Measurements from ENCODE around the gene INSC. TPM values are rescaled to one million over a fixed set of nuclear protein-coding genes. Genes with fewer than 3 reads are reported as not detected.

INSC gene, protein sequence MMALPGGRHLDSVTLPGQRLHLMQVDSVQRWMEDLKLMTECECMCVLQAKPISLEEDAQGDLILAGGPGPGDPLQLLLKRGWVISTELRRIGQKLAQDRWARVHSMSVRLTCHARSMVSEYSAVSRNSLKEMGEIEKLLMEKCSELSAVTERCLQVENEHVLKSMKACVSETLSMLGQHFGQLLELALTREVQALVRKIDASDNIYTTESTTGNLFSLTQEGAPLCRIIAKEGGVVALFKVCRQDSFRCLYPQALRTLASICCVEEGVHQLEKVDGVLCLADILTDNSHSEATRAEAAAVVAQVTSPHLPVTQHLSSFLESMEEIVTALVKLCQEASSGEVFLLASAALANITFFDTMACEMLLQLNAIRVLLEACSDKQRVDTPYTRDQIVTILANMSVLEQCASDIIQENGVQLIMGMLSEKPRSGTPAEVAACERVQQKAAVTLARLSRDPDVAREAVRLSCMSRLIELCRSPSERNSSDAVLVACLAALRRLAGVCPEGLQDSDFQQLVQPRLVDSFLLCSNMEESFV
- not detected in 5 replicates for total RNA-seq (2022; extraction: Qiagen RNA extraction; ENCODE audit: low read depth)

DNA sequence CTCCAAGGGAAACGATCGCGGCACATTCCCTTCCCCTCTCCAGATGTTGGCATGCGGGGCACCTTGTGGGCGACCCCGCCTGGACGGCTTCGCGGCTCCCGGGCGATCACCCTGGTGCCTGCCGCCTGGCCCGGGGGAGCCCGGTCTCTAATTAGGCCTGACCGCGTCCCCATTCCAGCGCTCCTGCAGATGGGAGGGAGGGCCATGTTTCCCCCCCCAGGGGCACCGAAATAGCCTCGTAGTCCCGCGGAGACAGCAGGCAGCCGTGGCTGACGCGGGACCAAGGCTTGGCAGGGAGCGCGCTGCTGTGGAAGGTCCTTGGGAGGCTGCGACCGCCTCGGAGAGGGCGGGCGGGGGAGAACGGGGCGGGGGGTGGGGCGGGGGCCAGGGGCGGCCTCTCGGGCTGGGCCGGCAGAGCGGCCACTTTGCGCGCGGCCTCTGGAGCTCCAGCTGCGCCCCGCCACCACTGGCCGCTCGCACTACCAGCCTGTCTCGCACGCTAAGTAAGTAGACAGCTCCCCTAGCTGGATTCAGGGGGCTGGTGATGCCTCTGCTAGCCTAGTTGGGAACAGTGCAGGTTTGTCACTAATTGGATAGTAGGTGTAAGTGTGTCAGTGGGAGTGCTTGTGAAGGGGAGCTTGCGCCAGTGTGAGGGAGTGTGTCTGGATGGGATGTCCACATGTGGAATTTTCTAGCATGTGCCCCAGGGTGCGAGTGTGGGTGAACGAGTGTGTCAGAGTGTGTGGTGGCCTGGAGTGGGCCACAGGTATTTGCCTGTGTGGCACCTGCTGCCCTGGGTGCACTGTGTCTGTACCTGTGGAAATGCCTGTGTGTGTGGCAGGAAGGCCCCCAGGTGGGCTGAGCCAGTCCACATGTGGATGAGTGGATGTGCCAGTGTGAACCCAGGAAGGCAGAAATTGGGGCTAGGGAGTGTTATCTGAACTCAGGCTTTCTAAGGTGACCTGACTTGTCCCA is at the start of gene INSC:
Gene INSC, plus strand, starts transcription at position 423 of the 975 bp plus-strand sequence. CDS start 34,252 bp downstream, outside the sequence.

DNA sequence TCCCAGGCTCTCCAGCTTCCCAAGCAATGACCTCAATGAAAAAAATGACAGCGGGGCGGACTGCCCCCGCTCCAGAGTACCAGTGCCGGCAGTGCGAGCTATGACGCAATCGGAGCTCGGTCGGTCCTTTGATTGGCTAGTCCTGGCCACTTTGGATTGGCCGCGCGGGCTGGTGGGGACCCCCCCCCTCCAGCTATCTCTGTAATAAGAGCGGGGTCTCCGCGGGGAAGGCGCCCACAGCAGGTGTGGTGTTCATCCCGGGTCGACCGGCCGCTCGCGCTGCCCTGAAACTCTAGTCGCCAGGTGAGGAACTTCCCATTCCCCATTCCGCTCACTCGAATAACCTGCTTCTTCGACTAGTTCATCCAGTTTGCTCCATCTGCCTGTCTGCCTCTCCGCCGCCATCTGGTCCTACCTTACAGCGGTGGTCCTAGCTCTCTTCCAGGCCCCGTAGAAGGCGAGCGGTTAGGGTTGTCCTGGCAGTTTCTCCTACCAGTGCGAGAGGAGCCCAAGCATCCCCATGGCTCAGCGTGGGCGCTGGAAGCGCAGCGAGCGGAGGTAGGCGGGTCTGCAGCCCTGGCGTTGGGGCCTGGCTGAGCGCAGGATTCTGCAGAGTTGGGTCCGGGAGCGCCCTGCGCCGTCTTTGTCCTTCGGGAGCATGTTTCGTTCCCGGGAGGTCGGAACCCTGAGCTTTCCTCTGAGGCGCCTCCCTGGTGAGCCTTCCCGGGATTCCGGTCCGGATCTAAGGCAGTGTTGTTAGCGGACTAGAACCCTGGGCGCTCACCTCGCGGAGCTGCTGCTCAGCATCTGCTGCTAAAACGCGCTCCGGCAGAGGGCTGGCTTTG is 41.1 kb upstream of the INSC start, which contains the start of gene CALCB:
Gene CALCB, plus strand, starts transcription at position 233 of the 845 bp plus-strand sequence. CDS start 1,126 bp downstream, outside the sequence.

Other genes starting within 250 kb of the INSC start
- gene CYP2R1, start 222.7 kb upstream of the INSC start, total RNA-seq (2022; extraction: Qiagen RNA extraction; ENCODE audit: low read depth): 7.2 to 17.7 TPM (median 13.2 TPM) in 5 replicates
- gene CALCA, start 142.6 kb upstream of the INSC start, total RNA-seq (2022; extraction: Qiagen RNA extraction; ENCODE audit: low read depth): 0.08 to 0.12 TPM in 2 of 5 replicates, not detected in the others
- gene CALCB, start 41.3 kb upstream of the INSC start, total RNA-seq (2022; extraction: Qiagen RNA extraction; ENCODE audit: low read depth): not detected in 5 replicates

Measured in A549 treated with DMSO at 1 μM for 4 hours (cell line).